Brain microvascular endothelial cell (primary cell): ENCODE results near the gene STK39.

Experiments
- DNase-seq: peaks from one replicate; pipeline ENCODE4 v3.0.0-alpha.2; 2020
- H3K27ac ChIP-seq: fragments of 250-450 bp; sonication (Bioruptor Pico); 2 replicates; pipeline ENCODE4 v1.5.1; 2020; ENCODE audit warnings: mild to moderate bottlenecking, moderate library complexity
- H3K27me3 ChIP-seq: fragments of 250-450 bp; sonication (Bioruptor Pico); replicated peaks from 2 replicates; pipeline ENCODE4 v1.5.1; 2020; ENCODE audit warnings: mild to moderate bottlenecking
- H3K36me3 ChIP-seq: fragments of 250-450 bp; sonication (Bioruptor Pico); replicated peaks from 2 replicates; pipeline ENCODE4 v1.5.1; 2020; ENCODE audit warnings: mild to moderate bottlenecking
- H3K4me3 ChIP-seq: 2 replicates; pipeline ENCODE4 v1.5.1; 2011; ENCODE audit warnings: low read depth, mild to moderate bottlenecking, control low read depth, low read length, moderate library complexity
- in situ Hi-C: cut with HindIII; loops from 2 replicates; pipeline ENCODE4 v1.10.0; 2017; ENCODE audit warnings: low sequenced_read_pairs, low pct_ligation_motif_present
- TF ChIP-seq, protein P1 (sequence below): IDR thresholded peaks from 2 replicates; pipeline ENCODE4 v1.5.1; 2011; ENCODE audit warnings: low read depth, mild to moderate bottlenecking, moderate library complexity, low read length, control low read depth, inconsistent platforms; ENCODE audit errors: missing control alignments

Gene STK39

GRCh38 chr2:168058675-168059074 lies 188.7 kb downstream of the STK39 start:
- Histone ChIP-seq H3K27ac (no peak overlapping the region), H3K4me3 (no peak overlapping the region), H3K36me3 (no peaks in the 10 kb centered on the region), H3K27me3 (no peaks in the 10 kb centered on the region)
- TF ChIP-seq, protein P1, sequence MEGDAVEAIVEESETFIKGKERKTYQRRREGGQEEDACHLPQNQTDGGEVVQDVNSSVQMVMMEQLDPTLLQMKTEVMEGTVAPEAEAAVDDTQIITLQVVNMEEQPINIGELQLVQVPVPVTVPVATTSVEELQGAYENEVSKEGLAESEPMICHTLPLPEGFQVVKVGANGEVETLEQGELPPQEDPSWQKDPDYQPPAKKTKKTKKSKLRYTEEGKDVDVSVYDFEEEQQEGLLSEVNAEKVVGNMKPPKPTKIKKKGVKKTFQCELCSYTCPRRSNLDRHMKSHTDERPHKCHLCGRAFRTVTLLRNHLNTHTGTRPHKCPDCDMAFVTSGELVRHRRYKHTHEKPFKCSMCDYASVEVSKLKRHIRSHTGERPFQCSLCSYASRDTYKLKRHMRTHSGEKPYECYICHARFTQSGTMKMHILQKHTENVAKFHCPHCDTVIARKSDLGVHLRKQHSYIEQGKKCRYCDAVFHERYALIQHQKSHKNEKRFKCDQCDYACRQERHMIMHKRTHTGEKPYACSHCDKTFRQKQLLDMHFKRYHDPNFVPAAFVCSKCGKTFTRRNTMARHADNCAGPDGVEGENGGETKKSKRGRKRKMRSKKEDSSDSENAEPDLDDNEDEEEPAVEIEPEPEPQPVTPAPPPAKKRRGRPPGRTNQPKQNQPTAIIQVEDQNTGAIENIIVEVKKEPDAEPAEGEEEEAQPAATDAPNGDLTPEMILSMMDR, result no peak
- in situ Hi-C loops, result no loop called here
- no peak for DNase-seq

- Histone ChIP-seq H3K36me3 (no peaks in the 10 kb centered on the region), H3K4me3 (no peak overlapping the region), H3K27ac (no peak overlapping the region), H3K27me3 (no peaks in the 10 kb centered on the region)
- DNase-seq, result no peak
- TF ChIP-seq, protein P1, result no peak
- in situ Hi-C loops, result no loop called here
These were observed 191.1 kb downstream of the STK39 start for GRCh38 chr2:168056242-168056787.

- H3K36me3 ChIP-seq, result no peaks in the 10 kb centered on the region
- TF ChIP-seq, protein P1, result no peak
- in situ Hi-C loops, result no loop called here
- H3K27me3 ChIP-seq, result no peaks in the 10 kb centered on the region
- no peak overlapping the region for H3K4me3 ChIP-seq
- no peak for DNase-seq
- no peak overlapping the region for H3K27ac ChIP-seq
These were observed 192.7 kb downstream of the STK39 start for GRCh38 chr2:168054657-168055056.

DNA sequence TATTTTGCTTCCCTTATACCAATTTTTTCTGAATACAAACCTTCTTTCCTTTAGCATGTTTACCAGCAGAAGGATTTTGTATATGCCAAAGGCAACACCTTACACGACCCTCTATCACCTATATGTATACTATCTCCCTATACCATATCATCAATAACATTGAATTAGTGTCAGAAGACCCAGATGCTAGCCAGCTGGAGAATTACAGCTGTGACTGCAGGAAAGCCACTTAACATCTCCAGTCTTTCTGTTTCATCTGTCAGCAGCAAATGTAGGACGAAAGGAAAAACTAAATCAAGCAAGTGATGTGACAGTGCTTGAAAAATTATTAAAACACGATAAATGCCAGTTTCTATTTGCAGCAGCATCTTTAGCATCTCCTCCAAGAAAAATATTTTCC lies 193.7 kb downstream of the STK39 start:
- DNase-seq, result no peak
- TF ChIP-seq, protein P1, result no peak
- Histone ChIP-seq H3K36me3 (no peaks in the 10 kb centered on the region), H3K27me3 (no peaks in the 10 kb centered on the region), H3K4me3 (no peak overlapping the region), H3K27ac (no peak overlapping the region)
- in situ Hi-C loops, result no loop called here

GRCh38 chr2:168052773-168053172 lies 194.6 kb downstream of the STK39 start:
- in situ Hi-C loops, result no loop called here
- no peaks in the 10 kb centered on the region for H3K36me3 ChIP-seq

DNA sequence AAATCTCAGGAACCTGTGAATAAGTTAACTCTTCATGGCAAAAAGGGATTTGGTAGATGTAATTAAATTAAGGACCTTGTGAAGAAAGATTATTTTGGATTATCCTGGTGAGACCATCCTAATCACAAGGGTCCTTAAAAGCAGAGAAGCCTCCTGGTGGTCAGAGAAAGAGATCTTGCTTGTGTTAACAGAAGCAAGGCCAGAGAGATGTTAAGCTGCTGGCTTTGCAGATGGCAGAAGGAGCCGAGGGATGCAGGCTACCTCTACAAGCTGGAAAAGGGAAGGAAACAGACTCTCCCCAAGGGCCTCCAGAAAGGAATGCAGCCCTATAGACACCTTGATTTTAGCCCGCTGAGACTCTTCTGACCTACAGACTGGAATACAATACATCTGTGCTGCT lies 197.0 kb downstream of the STK39 start:
- in situ Hi-C loops, result no loop called here
- Histone ChIP-seq H3K27me3 (no peaks in the 10 kb centered on the region), H3K36me3 (no peaks in the 10 kb centered on the region), H3K27ac (no peak overlapping the region), H3K4me3 (no peak overlapping the region)
- TF ChIP-seq, protein P1, result no peak
- DNase-seq, result no peak

More at GRCh38 chr2:168052773-168053172, 194.6 kb downstream of the STK39 start:
- Histone ChIP-seq H3K27ac (no peak overlapping the region), H3K27me3 (no peaks in the 10 kb centered on the region), H3K4me3 (no peak overlapping the region)
- no peak for DNase-seq
- TF ChIP-seq, protein P1, result no peak
